ENCODE results near the gene CLCN1.

- TF ChIP-seq CTCF (IDR thresholded peaks at IDR 0.05; ENCODE audit: low read depth, low read length) = no peak
- TF ChIP-seq POLR2A (IDR thresholded peaks at IDR 0.05; ENCODE audit: extremely low read depth, insufficient read length) = no peak
- TF ChIP-seq MYC (IDR thresholded peaks at IDR 0.05; ENCODE audit: low read depth, low read length) = no peak
Observed at GRCh38 chr7:143367972-143368371, 52.1 kb downstream of the CLCN1 start.
